Measurements from ENCODE around the gene UPF3A.

- no peak for TF ChIP-seq CTCF (conservative IDR thresholded peaks at IDR 0.05 in 1 of 2, IDR thresholded peaks at IDR 0.05 in 1 of 2; ENCODE audit: extremely low read depth in 1 of 2, insufficient read depth in 1 of 2, low read depth in 1 of 2, low read length in 2 of 2)
- TF ChIP-seq EZH2 (IDR thresholded peaks at IDR 0.05; ENCODE audit: borderline replicate concordance, low read length) = no peak
These were observed 28.5 kb downstream of the UPF3A start for GRCh38 chr13:114309806-114310410.

All from mammary epithelial cell (primary cell).